Ovary (tissue), 9 donors: Measurements from ENCODE around the gene DNLZ. TPM values are rescaled to one million over a fixed set of nuclear protein-coding genes. Genes with fewer than 3 reads are reported as not detected.
"Not testable (repeated sequence)": the region's sequence is repeated elsewhere in the genome, so short reads cannot be mapped to it uniquely, and the experiment has no call there.

Experiments used
- DNase-seq, 5 donors: peaks; one replicate each; pipeline ENCODE4 v3.0.0-alpha.2; 2019 to 2020
- H3K27ac ChIP-seq, 2 donors: fragments of 200-600 bp; one replicate each; pipeline versions ENCODE4 v1.5.1 to v1.8.0; 2019 to 2022
- H3K27me3 ChIP-seq: fragments of 200-600 bp; one replicate; pipeline ENCODE4 v1.8.0; 2022
- H3K36me3 ChIP-seq: fragments of 200-600 bp; sonication (generic); one replicate; pipeline ENCODE4 v1.5.1; 2019
- H3K4me1 ChIP-seq: one replicate; pipeline ENCODE4 v1.8.1; 2013; ENCODE audit warnings: mild to moderate bottlenecking, moderate library complexity; ENCODE audit not compliant: insufficient read depth
- H3K4me3 ChIP-seq: fragments of 200-600 bp; sonication (generic); one replicate; pipeline ENCODE4 v1.5.1; 2017
- H3K9me3 ChIP-seq, 2 donors: fragments of 200-600 bp in 1 of 2; sonication (generic) in 1 of 2; one replicate each; pipeline versions ENCODE4 v1.5.1 to v1.8.1; 2013 to 2019; ENCODE audit warnings: mild to moderate bottlenecking in 1 of 2, moderate library complexity in 1 of 2
- EP300 ChIP-seq: sonication (generic); formaldehyde crosslinking; IDR thresholded peaks from one replicate; pipeline ENCODE4 v1.6.1; 2017; ENCODE audit warnings: antibody characterized with exemption
- POLR2A ChIP-seq: fragments of 450-650 bp; IDR thresholded peaks from one replicate; pipeline ENCODE4 v1.6.1; 2017; ENCODE audit warnings: antibody characterized with exemption, mild to moderate bottlenecking, moderate library complexity
- WGBS, 3 donors: extraction: QIAGEN DNeasy Blood & Tissue Kit in 1 of 3; methylation state at CpG; one replicate each; pipeline versions ENCODE4 v1.1.5 to v1.1.7; 2013 to 2017; 5-methylcytosine and 5-hydroxymethylcytosine counted together
- intact Hi-C, 4 donors: fragments of 100-400 bp; cut with DNase I; formaldehyde crosslinking; loops; one replicate each; pipeline versions ENCODE4 v1.11.0 to v1.15.1; 2022 to 2023
- polyA plus RNA-seq, 2 donors: library from polyadenylated mRNA; stranded (reverse); fragments of 200-250 nt in 1 of 2; fragments of 350-450 nt in 1 of 2; fragmentation: Illumina TruSeq in 1 of 2; extraction: RNeasy Lipid Tissue Mini Kit (QIAGEN cat#74804) in 1 of 2; gene quantifications; one replicate each; pipeline ENCODE4 v1.2.3, GENCODE V29; 2013 to 2014
- total RNA-seq, 7 donors: library from RNA; depleted of rRNA in 2 of 7; stranded (reverse); fragments of >200 nt in 2 of 7; fragmentation: NEBNext Ultra II Directional in 3 of 7; extraction: Animal tissue kit (Norgen Biotek cat#: 25700) in 3 of 7; gene quantifications; one replicate each; pipeline versions ENCODE4 v1.1.0 to v1.2.4, GENCODE V29; 2016 to 2023
- TF ChIP-seq, protein P1 (sequence below), 3 donors: fragments of 450-650 bp in 2 of 3; fragments of 200-600 bp in 1 of 3; IDR thresholded peaks; one replicate each; pipeline versions ENCODE4 v1.5.1 to v1.8.0; 2016 to 2022; ENCODE audit warnings: antibody characterized with exemption in 3 of 3, mild to moderate bottlenecking in 1 of 3
- donor health status: DM: no; HTN: no; CAD: no; lungs with moderate emphysema.
- donor health status: DM: no; HTN: no; CAD: no.
- donor health status: Bipolar disorder and iron deficiency.
- donor health status: DM: yes; HTN: yes; CAD: no.
- donor health status: DM: no; HTN: no; CAD: no.
- donor health status: DM: yes; HTN: yes; CAD: no.

Gene DNLZ
- total and polyA plus RNA-seq, 9 donors, result 1.8 to 33.3 (median 21.2) TPM

- no peaks in the 10 kb centered on the region for H3K36me3 ChIP-seq
- no peak overlapping the region for H3K4me3 ChIP-seq
- H3K27ac ChIP-seq, result no peak overlapping the region
- DNase-seq, result peak in 1 of 5 donors; percentile 53
- TF ChIP-seq EP300, result no peak
- peaks cover 13% of the 10 kb centered on the region for H3K4me1 ChIP-seq
- intact Hi-C loops, result no loop called here
- 78 to 81% (median 78%) methylated on average over 16 to 17 of the region's 17 CpGs for WGBS, 3 donors
- H3K27me3 ChIP-seq, result no peaks in the 10 kb centered on the region
- H3K9me3 ChIP-seq, result no peaks in the 10 kb centered on the region
Observed at GRCh38 chr9:136323371-136323789, 40.2 kb downstream of the DNLZ start.

GRCh38 chr9:136322756-136323330 is 40.7 kb downstream of the DNLZ start:
- Histone ChIP-seq H3K27ac (no peak overlapping the region), H3K27me3 (no peaks in the 10 kb centered on the region), H3K4me1 (peaks cover 13% of the 10 kb centered on the region), H3K9me3 (no peaks in the 10 kb centered on the region), H3K36me3 (no peaks in the 10 kb centered on the region), H3K4me3 (no peak overlapping the region)
- intact Hi-C loops, result no loop called here
- no peak for DNase-seq
- WGBS, 3 donors, result 66 to 72% (median 66%) methylated on average over 23 of the region's 23 CpGs
- no peak for TF ChIP-seq EP300
- TF ChIP-seq POLR2A, result no peak
- TF ChIP-seq, protein P1, sequence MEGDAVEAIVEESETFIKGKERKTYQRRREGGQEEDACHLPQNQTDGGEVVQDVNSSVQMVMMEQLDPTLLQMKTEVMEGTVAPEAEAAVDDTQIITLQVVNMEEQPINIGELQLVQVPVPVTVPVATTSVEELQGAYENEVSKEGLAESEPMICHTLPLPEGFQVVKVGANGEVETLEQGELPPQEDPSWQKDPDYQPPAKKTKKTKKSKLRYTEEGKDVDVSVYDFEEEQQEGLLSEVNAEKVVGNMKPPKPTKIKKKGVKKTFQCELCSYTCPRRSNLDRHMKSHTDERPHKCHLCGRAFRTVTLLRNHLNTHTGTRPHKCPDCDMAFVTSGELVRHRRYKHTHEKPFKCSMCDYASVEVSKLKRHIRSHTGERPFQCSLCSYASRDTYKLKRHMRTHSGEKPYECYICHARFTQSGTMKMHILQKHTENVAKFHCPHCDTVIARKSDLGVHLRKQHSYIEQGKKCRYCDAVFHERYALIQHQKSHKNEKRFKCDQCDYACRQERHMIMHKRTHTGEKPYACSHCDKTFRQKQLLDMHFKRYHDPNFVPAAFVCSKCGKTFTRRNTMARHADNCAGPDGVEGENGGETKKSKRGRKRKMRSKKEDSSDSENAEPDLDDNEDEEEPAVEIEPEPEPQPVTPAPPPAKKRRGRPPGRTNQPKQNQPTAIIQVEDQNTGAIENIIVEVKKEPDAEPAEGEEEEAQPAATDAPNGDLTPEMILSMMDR (IDR thresholded peaks at IDR 0.05), result no peak

DNA sequence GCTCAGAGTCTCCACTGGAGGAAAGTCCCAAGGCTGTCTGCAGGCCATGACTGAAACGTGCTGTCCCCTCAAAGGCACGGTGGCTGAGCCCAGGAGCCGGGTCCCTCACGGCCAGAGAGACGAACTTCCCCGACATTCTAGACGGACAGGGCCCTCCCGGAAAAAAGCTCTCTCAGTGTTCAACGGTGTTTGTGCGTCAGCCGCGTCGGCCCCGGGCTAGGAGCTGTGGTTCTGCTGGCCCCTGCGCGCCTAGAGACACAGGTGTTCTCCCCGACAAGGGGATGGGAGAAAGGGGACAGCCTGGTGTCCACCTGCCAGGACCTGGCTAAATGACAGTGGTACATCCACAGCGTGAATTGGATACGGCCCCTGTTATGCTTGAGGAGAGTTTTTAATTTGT is 42.0 kb downstream of the DNLZ start:
- no peak overlapping the region for H3K4me3 ChIP-seq
- TF ChIP-seq EP300, result no peak
- no peak for TF ChIP-seq POLR2A
- TF ChIP-seq, protein P1 (IDR thresholded peaks at IDR 0.05), result no peak
- peaks cover 8% of the 10 kb centered on the region for H3K4me1 ChIP-seq
- no peaks in the 10 kb centered on the region for H3K9me3 ChIP-seq
- H3K27me3 ChIP-seq, result no peaks in the 10 kb centered on the region
- 87 to 90% (median 87%) methylated on average over 19 of the region's 19 CpGs for WGBS, 3 donors
- no peak for DNase-seq
- intact Hi-C loops, result no loop called here
- no peak overlapping the region for H3K27ac ChIP-seq
- no peaks in the 10 kb centered on the region for H3K36me3 ChIP-seq

- intact Hi-C loops, H3K27ac ChIP-seq, H3K4me3 ChIP-seq, H3K4me1 ChIP-seq, DNase-seq, H3K9me3 ChIP-seq, H3K27me3 ChIP-seq, H3K36me3 ChIP-seq: not testable (repeated sequence)
Observed at GRCh38 chr9:136320972-136321371, 42.6 kb downstream of the DNLZ start.

DNA sequence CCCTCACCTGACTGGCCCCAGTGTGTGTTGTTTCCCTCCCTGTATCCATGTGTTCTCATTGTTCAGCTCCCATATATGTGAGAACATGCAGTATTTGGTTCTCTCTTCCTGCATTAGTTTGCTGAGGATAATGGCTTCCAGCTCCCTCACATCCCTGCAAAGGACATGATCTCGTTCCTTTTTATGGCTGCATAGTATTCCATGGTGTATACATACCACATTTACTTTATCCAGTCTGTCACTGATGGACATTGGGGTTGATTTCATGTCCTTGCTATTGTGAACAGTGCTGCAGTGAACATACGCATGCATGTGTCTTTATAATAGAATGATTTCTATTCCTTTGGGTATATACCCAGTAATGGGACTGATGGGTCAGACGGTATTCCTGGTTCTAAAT is 43.6 kb downstream of the DNLZ start:
- not testable (repeated sequence) for H3K36me3 ChIP-seq, H3K27me3 ChIP-seq, H3K4me3 ChIP-seq, H3K4me1 ChIP-seq, H3K9me3 ChIP-seq, DNase-seq, H3K27ac ChIP-seq
- intact Hi-C loops, result loop anchor here in 1 of 4 donors (5.0 kb wide), 1 partner anchor 47 kb away; no protein-coding TSS in a partner anchor
- 91 to 92% (median 92%) methylated on average over 3 of the region's 3 CpGs for WGBS, 3 donors

DNA sequence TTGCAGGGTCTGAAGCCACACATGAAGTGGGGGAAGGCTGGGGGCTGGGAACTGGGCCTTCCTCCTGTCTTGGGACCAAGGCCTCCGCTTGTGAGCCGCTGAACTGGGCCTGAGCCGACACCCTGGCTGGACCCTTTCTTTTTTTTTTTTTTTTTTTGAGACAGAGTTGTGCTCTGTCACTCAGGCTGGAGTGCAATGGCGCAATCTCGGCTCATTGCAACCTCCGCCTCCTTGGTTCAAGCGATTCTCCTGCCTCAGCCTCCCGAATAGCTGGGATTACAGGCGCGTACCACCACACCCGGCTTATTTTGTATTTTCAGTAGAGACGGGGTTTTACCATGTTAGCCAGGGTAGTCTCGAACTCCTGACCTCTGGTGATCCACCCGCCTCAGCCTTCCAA is 44.3 kb downstream of the DNLZ start:
- not testable (repeated sequence) for H3K27me3 ChIP-seq, H3K9me3 ChIP-seq, DNase-seq, H3K4me1 ChIP-seq, H3K27ac ChIP-seq, H3K36me3 ChIP-seq, H3K4me3 ChIP-seq
- intact Hi-C loops, result loop anchor here in 1 of 4 donors (5.0 kb wide), 1 partner anchor 48 kb away; no protein-coding TSS in a partner anchor
- 94 to 96% (median 95%) methylated on average over 14 of the region's 14 CpGs for WGBS, 3 donors
